ENCODE measurements around the gene RETREG3. TPM values are rescaled to one million over a fixed set of nuclear protein-coding genes. Genes with fewer than 3 reads are reported as not detected.

The RETREG3 gene
- total RNA-seq, 1 experiment from 2014 or later, result 38.5 TPM

GRCh38 chr17:42618442-42619150 lies 9.4 kb upstream of the RETREG3 start (continued):
- TF ChIP-seq CBX3 (IDR thresholded peaks at IDR 0.05; ENCODE audit: low read depth) (no peak), SRF (IDR thresholded peaks at IDR 0.05; ENCODE audit: low read depth) (no peak), CEBPB (IDR thresholded peaks at IDR 0.05; ENCODE audit: low read depth) (no peak), EZH2phosphoT487 (IDR thresholded peaks at IDR 0.05; ENCODE audit: borderline replicate concordance) (no peak), SP1 (IDR thresholded peaks at IDR 0.05; ENCODE audit: low read depth) (no peak)

GRCh38 chr17:42617956-42618431 lies 8.8 kb upstream of the RETREG3 start:
- Histone ChIP-seq H3K4me1 (ENCODE audit: control insufficient read depth in 1 of 2, insufficient read depth in 2 of 2, low read length in 2 of 2) (peaks cover 13 to 21% of the 10 kb centered on the region in 2 experiments), H3K27me3 (ENCODE audit: insufficient read depth, low read length) (no peaks in the 10 kb centered on the region), H3K79me2 (ENCODE audit: insufficient read depth, low read length) (no peaks in the 10 kb centered on the region), H2AFZ (ENCODE audit: low read depth, low read length, poor library complexity, severe bottlenecking) (no peak overlapping the region), H3K36me3 (ENCODE audit: control insufficient read depth in 1 of 2, insufficient read depth in 2 of 2, low read length in 2 of 2) (peaks cover 21 to 26% of the 10 kb centered on the region in 2 experiments), H3K9ac (ENCODE audit: low read length) (no peak overlapping the region), H3K27ac (ENCODE audit: low read depth, low read length) (no peak overlapping the region), H3K9me3 (ENCODE audit: control insufficient read depth in 1 of 2, insufficient read depth in 1 of 2, low read depth in 1 of 2, low read length in 2 of 2) (no peaks in the 10 kb centered on the region), H3K9me2 (ENCODE audit: insufficient read depth) (no peaks in the 10 kb centered on the region), H4K20me1 (ENCODE audit: insufficient read depth) (no peaks in the 10 kb centered on the region), H3K4me3 (replicated peaks in 1 of 2; ENCODE audit: low read depth in 1 of 2, low read length in 2 of 2) (no peak overlapping the region), H3K4me2 (ENCODE audit: low read length) (peak overlapping the region; percentile 31; the same call in 1 of the 2 replicates)
- POLR2A ChIA-PET, result interaction anchor here (1.3 to 1.9 kb wide), 2 partner anchors 9 to 62 kb away, joined by 3 to 8 read pairs; partner anchors contain the start of genes RETREG3 and TUBG1
- intact Hi-C loops (cut with micrococcal nuclease), result no loop called here
- CTCF ChIA-PET, result interaction anchor here (1.3 to 2.3 kb wide), 3 partner anchors 8 to 63 kb away, joined by 4 to 11 read pairs (median 7); partner anchors contain the start of genes RETREG3 and TUBG1
- RAD21 ChIA-PET (ENCODE audit: low non-redundant PET in 1 of 2, low total read pairs in 2 of 2, uncharacterized antibody in 2 of 2, unreplicated experiment in 2 of 2), result interaction anchor here in 1 of 2 experiments (0.8 to 1.4 kb wide), 2 partner anchors 59 to 61 kb away, joined by 3 read pairs; partner anchors contain the start of gene PLEKHH3
- DNase-seq (ENCODE audit: low read depth, low spot score) (no peak), ATAC-seq (peak; percentile 21; the same call in 1 of the 2 replicates)
- BruUV-seq (replicated peaks), result no TSS peak
- TF ChIP-seq EZH2 (IDR thresholded peaks at IDR 0.05) (no peak), SRF (IDR thresholded peaks at IDR 0.05; ENCODE audit: low read depth) (no peak), POLR2AphosphoS5 (IDR thresholded peaks at IDR 0.05; ENCODE audit: low read depth, low read length) (no peak), CEBPB (IDR thresholded peaks at IDR 0.05; ENCODE audit: low read depth) (no peak), ELF1 (IDR thresholded peaks at IDR 0.05; ENCODE audit: borderline replicate concordance, low read depth) (no peak), CTCF (IDR thresholded peaks at IDR 0.05 in 2 of 3, conservative IDR thresholded peaks at IDR 0.05 in 1 of 3; ENCODE audit: borderline replicate concordance in 1 of 3, insufficient read depth in 1 of 3, low read depth in 2 of 3, low read length in 2 of 3) (no peak), FOSL1 (IDR thresholded peaks at IDR 0.05; ENCODE audit: low read depth) (no peak), CBX3 (IDR thresholded peaks at IDR 0.05; ENCODE audit: low read depth) (no peak), SP1 (IDR thresholded peaks at IDR 0.05; ENCODE audit: low read depth) (no peak), YY1 (IDR thresholded peaks at IDR 0.05; ENCODE audit: extremely low read depth, insufficient replicate concordance, low read depth, low read length) (no peak), ZNF274 (IDR thresholded peaks at IDR 0.05; ENCODE audit: low read depth, low read length) (no peak), ATF3 (IDR thresholded peaks at IDR 0.05) (no peak), REST (IDR thresholded peaks at IDR 0.05; ENCODE audit: low read depth) (no peak), RAD21 (IDR thresholded peaks at IDR 0.05; ENCODE audit: low read depth) (no peak)
